ENCODE data around the gene EVC.

The EVC gene

GRCh38 chr4:5730993-5731990 lies 20.3 kb downstream of the EVC start:
- no peak overlapping the region for H3K4me3 ChIP-seq (ENCODE audit: low read length)
- DNase-seq (ENCODE audit: low read depth), result no peak
- TF ChIP-seq CTCF (conservative IDR thresholded peaks at IDR 0.05; ENCODE audit: low read length), result no peak

DNA sequence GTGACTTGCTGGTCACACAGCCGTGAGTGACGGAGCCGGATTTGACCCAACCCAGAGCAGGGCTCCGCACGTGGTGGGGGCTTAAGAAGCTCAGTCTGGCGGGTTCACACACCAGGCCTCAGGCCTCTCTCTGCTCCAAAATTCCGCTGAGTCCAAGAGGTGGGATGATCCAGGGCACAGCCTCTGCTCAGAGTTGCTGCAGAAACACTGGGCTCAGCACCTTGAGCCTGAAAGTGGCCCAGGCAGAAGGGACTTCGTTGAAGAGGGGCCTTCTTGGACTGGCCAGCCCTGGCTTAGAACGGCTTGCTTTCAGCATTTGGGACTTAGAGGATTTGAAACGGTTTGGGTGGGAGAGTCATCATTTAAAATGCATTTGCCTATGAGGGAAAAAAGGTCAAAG lies 21.2 kb downstream of the EVC start:
- no peak for TF ChIP-seq CTCF (conservative IDR thresholded peaks at IDR 0.05; ENCODE audit: low read length)
- DNase-seq (ENCODE audit: low read depth), result no peak
- no peak overlapping the region for H3K4me3 ChIP-seq (ENCODE audit: low read length)

- DNase-seq (ENCODE audit: low read depth), result no peak
- no peak for TF ChIP-seq CTCF (conservative IDR thresholded peaks at IDR 0.05; ENCODE audit: low read length)
- H3K4me3 ChIP-seq (ENCODE audit: low read length), result no peak overlapping the region
Observed at GRCh38 chr4:5734853-5735252, 23.9 kb downstream of the EVC start.

GRCh38 chr4:5735463-5735862 lies 24.5 kb downstream of the EVC start:
- no peak for TF ChIP-seq CTCF (conservative IDR thresholded peaks at IDR 0.05; ENCODE audit: low read length)
- no peak for DNase-seq (ENCODE audit: low read depth)
- no peak overlapping the region for H3K4me3 ChIP-seq (ENCODE audit: low read length)

- no peak for DNase-seq (ENCODE audit: low read depth)
- TF ChIP-seq CTCF (conservative IDR thresholded peaks at IDR 0.05; ENCODE audit: low read length), result no peak
- H3K4me3 ChIP-seq (ENCODE audit: low read length), result no peak overlapping the region
Observed at GRCh38 chr4:5738061-5738460, 27.1 kb downstream of the EVC start.

DNA sequence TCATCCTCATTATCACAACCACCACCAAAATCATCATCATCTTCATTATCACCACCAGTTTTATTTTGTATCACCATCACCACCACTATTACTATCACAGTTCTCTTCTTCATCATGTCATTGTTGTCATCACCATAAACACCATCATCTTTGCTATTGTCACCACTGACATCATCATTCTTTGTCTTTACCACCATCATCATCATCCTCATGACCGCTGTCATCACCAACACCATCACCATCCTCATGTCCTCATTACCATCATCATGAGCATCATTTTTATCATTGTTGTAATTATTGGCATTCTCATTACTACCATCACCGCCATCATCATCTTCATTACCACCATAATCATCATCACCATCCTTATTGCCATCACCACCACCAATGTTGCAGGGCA lies 31.4 kb downstream of the EVC start:
- no peak overlapping the region for H3K4me3 ChIP-seq (ENCODE audit: low read length)
- no peak for DNase-seq (ENCODE audit: low read depth)
- TF ChIP-seq CTCF (conservative IDR thresholded peaks at IDR 0.05; ENCODE audit: low read length), result no peak

- H3K4me3 ChIP-seq (ENCODE audit: low read length), result no peak overlapping the region
- no peak for TF ChIP-seq CTCF (conservative IDR thresholded peaks at IDR 0.05; ENCODE audit: low read length)
- DNase-seq (ENCODE audit: low read depth), result no peak
Observed at GRCh38 chr4:5742968-5743367, 32.0 kb downstream of the EVC start.
